CD4-positive, alpha-beta T cell (primary cell): Measurements from ENCODE around the gene INTS4. TPM values are rescaled to one million over a fixed set of nuclear protein-coding genes. Genes with fewer than 3 reads are reported as not detected.

Source experiments
- ATAC-seq: fragments of 200-7000 bp; cut with Tn5 transposase; one replicate; pipeline ENCODE4 v1.10.0; 2022; ENCODE audit warnings: mild to moderate bottlenecking; ENCODE audit not compliant: poor library complexity
- CTCF ChIA-PET: fragments of 350-600 bp; sonication (Branson Sonifier 250); formaldehyde crosslinking; loops from one replicate; lab custom pipeline; 2021; ENCODE audit warnings: antibody characterized with exemption, inconsistent platforms; lab: Charles Lee
- POLR2A ChIA-PET: fragments of 350-600 bp; sonication (Branson Sonifier 250); formaldehyde crosslinking; loops from one replicate; lab custom pipeline; 2021; ENCODE audit warnings: antibody characterized with exemption, inconsistent platforms; lab: Charles Lee
- DNase-seq, 14 experiments: peaks; one replicate each; pipeline ENCODE4 v3.0.0-alpha.2; 2013 to 2020; ENCODE audit warnings: mixed read lengths in 2 of 14
- H3K27ac ChIP-seq, 2 donors: one replicate each; pipeline versions ENCODE4 v1.5.1 to v1.7.0; 2013; ENCODE audit warnings: low read length in 2 of 2, low read depth in 1 of 2, mild to moderate bottlenecking in 1 of 2
- H3K27me3 ChIP-seq, 2 experiments: 1 replicate in 1 of 2; 2 replicates in 1 of 2; pipeline versions ENCODE4 v1.6.1 to v1.7.0; 2013; ENCODE audit warnings: low read length in 2 of 2, control low read depth in 1 of 2, mild to moderate bottlenecking in 1 of 2, moderate library complexity in 1 of 2; ENCODE audit not compliant: insufficient read depth in 2 of 2, control insufficient read depth in 1 of 2
- H3K36me3 ChIP-seq: one replicate; pipeline ENCODE4 v1.6.1; 2013; ENCODE audit warnings: low read length, control low read depth; ENCODE audit not compliant: insufficient read depth
- H3K4me1 ChIP-seq: one replicate; pipeline ENCODE4 v1.6.1; 2013; ENCODE audit warnings: low read length, control low read depth; ENCODE audit not compliant: insufficient read depth
- H3K4me3 ChIP-seq: one replicate; pipeline ENCODE4 v1.5.1; 2013; ENCODE audit warnings: mild to moderate bottlenecking, low read length, moderate library complexity
- H3K9me3 ChIP-seq, 2 experiments: 1 replicate in 1 of 2; 2 replicates in 1 of 2; pipeline versions ENCODE4 v1.6.1 to v1.7.0; 2013; ENCODE audit warnings: low read length in 2 of 2, mild to moderate bottlenecking in 2 of 2, control low read depth in 1 of 2, moderate library complexity in 1 of 2; ENCODE audit not compliant: control insufficient read depth in 1 of 2, insufficient read depth in 1 of 2
- H3K27ac Mint-ChIP-seq: one replicate; pipeline ENCODE4 v1.8.0; 2020; ENCODE audit warnings: mixed read lengths
- H3K27me3 Mint-ChIP-seq: one replicate; pipeline ENCODE4 v1.8.0; 2021; ENCODE audit warnings: mixed read lengths
- H3K36me3 Mint-ChIP-seq: one replicate; pipeline ENCODE4 v1.8.0; 2021; ENCODE audit warnings: low read depth, mixed read lengths
- H3K4me1 Mint-ChIP-seq: one replicate; pipeline ENCODE4 v1.8.0; 2021; ENCODE audit warnings: low read depth, mixed read lengths
- H3K4me3 Mint-ChIP-seq: one replicate; pipeline ENCODE4 v1.8.0; 2020; ENCODE audit warnings: mild to moderate bottlenecking, mixed read lengths
- H3K9me3 Mint-ChIP-seq: one replicate; pipeline ENCODE4 v1.8.0; 2020; ENCODE audit warnings: mixed read lengths
- intact Hi-C, 2 experiments: fragments of 100-400 bp; cut with DNase I in 1 of 2; cut with micrococcal nuclease in 1 of 2; formaldehyde crosslinking; loops; one replicate each; pipeline versions ENCODE4 v1.15.1 to v1.9.0; 2023 to 2025; cut with DNase I, micrococcal nuclease
- total RNA-seq, 174 experiments: library from RNA in 2 of 174; stranded (reverse) in 2 of 174; gene quantifications; one replicate each; pipeline ENCODE4 v1.2.3 and lab custom pipeline; 2021 to 2026
- TF ChIP-seq, protein P1 (sequence below): fragments of 200-600 bp; IDR thresholded peaks from one replicate; pipeline ENCODE4 v1.8.0; 2022; ENCODE audit warnings: antibody characterized with exemption, mild to moderate bottlenecking

The INTS4 gene
- total RNA-seq, 2 experiments from 2014 or later, result 46.5 to 49.2 TPM

DNA sequence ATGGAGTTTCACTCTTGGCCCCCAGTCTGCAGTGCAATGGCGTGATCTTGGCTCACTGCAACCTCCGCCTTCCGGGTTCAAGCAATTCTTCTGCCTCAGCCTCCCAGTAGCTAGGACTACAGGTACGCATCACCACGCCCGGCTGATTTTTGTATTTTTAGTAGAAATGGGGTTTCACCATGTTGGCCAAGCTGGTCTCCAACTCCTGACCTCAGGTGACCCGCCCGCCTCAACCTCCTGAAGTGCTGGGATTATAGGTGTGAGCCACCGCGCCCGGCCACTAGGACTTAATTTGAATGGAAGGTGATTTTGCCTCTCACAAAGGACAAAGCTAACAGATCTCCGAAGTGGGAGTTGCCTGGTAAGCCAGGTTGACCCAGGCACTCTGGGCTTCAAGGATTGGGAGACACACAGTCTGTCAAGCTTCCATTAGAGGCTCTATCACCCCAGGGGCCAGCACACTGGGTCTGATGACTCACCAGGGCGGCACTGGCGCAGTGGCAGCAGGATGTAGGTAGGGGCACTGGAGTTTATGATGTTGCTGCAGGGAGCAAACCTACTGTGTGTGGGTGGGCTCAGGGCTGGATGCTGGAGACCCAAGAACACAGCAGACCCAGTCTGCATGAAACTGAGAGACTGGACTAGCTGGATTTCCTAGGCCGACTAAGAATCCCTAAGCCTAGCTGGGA lies 46.4 kb upstream of the INTS4 start:
- Mint-ChIP-seq H3K4me1 (peaks cover 18% of the 10 kb centered on the region), H3K9me3 (no peaks in the 10 kb centered on the region), H3K36me3 (no peaks in the 10 kb centered on the region), H3K27me3 (no peaks in the 10 kb centered on the region), H3K4me3 (no peak overlapping the region), H3K27ac (no peak overlapping the region)
- Histone ChIP-seq H3K27me3 (no peaks in the 10 kb centered on the region), H3K27ac (no peak overlapping the region), H3K4me3 (no peak overlapping the region), H3K4me1 (peaks cover 9% of the 10 kb centered on the region), H3K9me3 (no peaks in the 10 kb centered on the region), H3K36me3 (no peaks in the 10 kb centered on the region)
- ChIA-PET CTCF (no interaction called here), POLR2A (no interaction called here)
- DNase-seq, result no peak
- no peak for ATAC-seq
- intact Hi-C loops, result no loop called here
- TF ChIP-seq, protein P1, sequence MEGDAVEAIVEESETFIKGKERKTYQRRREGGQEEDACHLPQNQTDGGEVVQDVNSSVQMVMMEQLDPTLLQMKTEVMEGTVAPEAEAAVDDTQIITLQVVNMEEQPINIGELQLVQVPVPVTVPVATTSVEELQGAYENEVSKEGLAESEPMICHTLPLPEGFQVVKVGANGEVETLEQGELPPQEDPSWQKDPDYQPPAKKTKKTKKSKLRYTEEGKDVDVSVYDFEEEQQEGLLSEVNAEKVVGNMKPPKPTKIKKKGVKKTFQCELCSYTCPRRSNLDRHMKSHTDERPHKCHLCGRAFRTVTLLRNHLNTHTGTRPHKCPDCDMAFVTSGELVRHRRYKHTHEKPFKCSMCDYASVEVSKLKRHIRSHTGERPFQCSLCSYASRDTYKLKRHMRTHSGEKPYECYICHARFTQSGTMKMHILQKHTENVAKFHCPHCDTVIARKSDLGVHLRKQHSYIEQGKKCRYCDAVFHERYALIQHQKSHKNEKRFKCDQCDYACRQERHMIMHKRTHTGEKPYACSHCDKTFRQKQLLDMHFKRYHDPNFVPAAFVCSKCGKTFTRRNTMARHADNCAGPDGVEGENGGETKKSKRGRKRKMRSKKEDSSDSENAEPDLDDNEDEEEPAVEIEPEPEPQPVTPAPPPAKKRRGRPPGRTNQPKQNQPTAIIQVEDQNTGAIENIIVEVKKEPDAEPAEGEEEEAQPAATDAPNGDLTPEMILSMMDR, result no peak

DNA sequence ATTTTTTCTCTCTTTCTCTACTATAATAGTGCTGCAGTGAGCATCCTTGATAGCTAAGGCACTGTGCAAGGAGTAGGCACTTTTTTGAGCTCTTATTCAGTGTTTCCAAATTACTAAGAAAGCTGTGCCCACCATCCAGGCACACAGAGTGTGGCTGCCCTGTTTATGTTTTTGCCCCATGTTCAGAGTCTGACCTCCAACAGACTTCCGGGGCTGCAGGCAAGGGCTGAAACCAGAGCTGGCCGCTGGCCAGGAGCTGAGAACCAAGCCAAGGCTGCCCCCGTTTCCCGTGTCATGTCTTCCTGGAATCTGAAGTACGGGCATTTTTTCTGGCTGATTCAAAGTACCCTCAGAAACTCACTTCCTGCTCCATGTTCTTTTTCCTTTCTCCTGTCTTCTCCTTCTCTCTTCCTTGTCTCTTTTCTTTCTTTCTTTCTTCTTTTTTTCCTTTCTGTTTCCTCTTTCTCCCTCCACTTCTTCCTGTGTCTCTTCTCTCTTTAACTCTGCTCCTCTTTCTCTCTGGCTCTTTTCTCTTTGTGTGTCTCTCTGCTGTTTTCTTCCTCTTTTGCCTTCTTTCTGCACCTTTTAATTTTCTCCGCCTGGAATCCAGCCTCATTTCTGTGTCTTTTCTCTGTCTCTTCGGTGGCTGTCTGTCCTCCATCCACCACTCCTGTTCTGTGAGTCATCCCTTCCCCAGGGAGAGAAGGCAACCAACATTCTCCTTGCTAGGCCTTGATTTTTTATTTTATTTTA lies 45.6 kb upstream of the INTS4 start:
- H3K27me3 ChIP-seq, result no peaks in the 10 kb centered on the region
- Mint-ChIP-seq H3K4me3 (no peak overlapping the region), H3K27me3 (no peaks in the 10 kb centered on the region), H3K36me3 (no peaks in the 10 kb centered on the region), H3K4me1 (peaks cover 13% of the 10 kb centered on the region), H3K27ac (peak overlapping the region; percentile 6), H3K9me3 (no peaks in the 10 kb centered on the region)
- H3K36me3 ChIP-seq, result no peaks in the 10 kb centered on the region
- H3K9me3 ChIP-seq, result no peaks in the 10 kb centered on the region
- ChIA-PET CTCF (no interaction called here), POLR2A (no interaction called here)
- TF ChIP-seq, protein P1, result no peak
- intact Hi-C loops, result no loop called here
- H3K4me3 ChIP-seq, result no peak overlapping the region
- no peak for ATAC-seq
- H3K4me1 ChIP-seq, result peaks cover 6% of the 10 kb centered on the region
- peak in 3 of 14 experiments; percentile 7 to 19 (median 10) for DNase-seq
- H3K27ac ChIP-seq, result no peak overlapping the region

DNA sequence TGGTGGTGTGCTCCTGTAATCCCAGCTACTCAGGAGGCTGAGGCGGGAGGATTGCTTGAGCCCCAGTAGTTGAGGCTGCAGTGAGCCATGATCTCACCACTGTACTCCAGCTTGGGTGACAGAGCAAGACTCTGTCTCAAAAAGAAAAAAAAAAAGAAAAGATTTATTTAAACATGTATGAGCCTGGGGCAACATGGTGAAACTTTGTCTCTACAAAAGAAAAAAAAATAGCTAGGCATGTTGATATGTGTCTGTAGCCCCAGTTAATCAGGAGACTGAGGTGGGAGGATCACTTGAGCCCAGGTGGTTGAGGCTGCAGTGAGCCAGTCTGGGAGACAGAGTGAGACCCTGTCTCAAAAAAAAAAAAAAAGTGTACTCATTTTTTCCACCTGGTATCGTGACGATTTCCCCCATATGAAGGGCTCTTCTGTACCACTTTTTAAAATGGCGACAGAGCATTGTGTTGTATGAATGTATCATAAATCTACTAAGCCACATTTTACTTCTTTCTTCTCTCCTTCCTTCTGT lies 45.0 kb upstream of the INTS4 start:
- H3K27ac ChIP-seq, result no peak overlapping the region

More for the DNA sequence above, 45.0 kb upstream of the INTS4 start:
- peak overlapping the region; percentile 6 for H3K27ac Mint-ChIP-seq
- peaks cover 6% of the 10 kb centered on the region for H3K27me3 Mint-ChIP-seq
- H3K4me3 Mint-ChIP-seq, result no peak overlapping the region
- Histone ChIP-seq H3K4me3 (no peak overlapping the region), H3K4me1 (peaks cover 6% of the 10 kb centered on the region), H3K9me3 (no peaks in the 10 kb centered on the region), H3K27me3 (no peaks in the 10 kb centered on the region), H3K36me3 (no peaks in the 10 kb centered on the region)
- ChIA-PET POLR2A (no interaction called here), CTCF (no interaction called here)
- TF ChIP-seq, protein P1, result no peak
- no peaks in the 10 kb centered on the region for H3K9me3 Mint-ChIP-seq
- peaks cover 13% of the 10 kb centered on the region for H3K4me1 Mint-ChIP-seq
- intact Hi-C loops, result no loop called here
- no peak for ATAC-seq
- no peak for DNase-seq
- H3K36me3 Mint-ChIP-seq, result no peaks in the 10 kb centered on the region
